Epithelial cell of esophagus (primary cell): ENCODE data around the gene EMP1.
A peak's percentile ranks its signal among the peaks of the same experiment; 100 is the strongest.

Experiments used
- DNase-seq: peaks from one replicate; pipeline ENCODE4 v3.0.0; 2010; ENCODE audit warnings: low read depth
- H3K4me3 ChIP-seq: 2 replicates; pipeline ENCODE4 v1.5.1; 2011; ENCODE audit warnings: mild to moderate bottlenecking, low read length, control low read depth
- TF ChIP-seq, protein P1 (sequence below): IDR thresholded peaks from 2 replicates; pipeline ENCODE4 v1.5.1; 2011; ENCODE audit warnings: low read depth, mild to moderate bottlenecking, low read length, control low read depth, inconsistent platforms; ENCODE audit not compliant: insufficient read depth; ENCODE audit errors: missing control alignments

The EMP1 gene

GRCh38 chr12:13229504-13229903, 33.0 kb downstream of the EMP1 start:
- TF ChIP-seq, protein P1, sequence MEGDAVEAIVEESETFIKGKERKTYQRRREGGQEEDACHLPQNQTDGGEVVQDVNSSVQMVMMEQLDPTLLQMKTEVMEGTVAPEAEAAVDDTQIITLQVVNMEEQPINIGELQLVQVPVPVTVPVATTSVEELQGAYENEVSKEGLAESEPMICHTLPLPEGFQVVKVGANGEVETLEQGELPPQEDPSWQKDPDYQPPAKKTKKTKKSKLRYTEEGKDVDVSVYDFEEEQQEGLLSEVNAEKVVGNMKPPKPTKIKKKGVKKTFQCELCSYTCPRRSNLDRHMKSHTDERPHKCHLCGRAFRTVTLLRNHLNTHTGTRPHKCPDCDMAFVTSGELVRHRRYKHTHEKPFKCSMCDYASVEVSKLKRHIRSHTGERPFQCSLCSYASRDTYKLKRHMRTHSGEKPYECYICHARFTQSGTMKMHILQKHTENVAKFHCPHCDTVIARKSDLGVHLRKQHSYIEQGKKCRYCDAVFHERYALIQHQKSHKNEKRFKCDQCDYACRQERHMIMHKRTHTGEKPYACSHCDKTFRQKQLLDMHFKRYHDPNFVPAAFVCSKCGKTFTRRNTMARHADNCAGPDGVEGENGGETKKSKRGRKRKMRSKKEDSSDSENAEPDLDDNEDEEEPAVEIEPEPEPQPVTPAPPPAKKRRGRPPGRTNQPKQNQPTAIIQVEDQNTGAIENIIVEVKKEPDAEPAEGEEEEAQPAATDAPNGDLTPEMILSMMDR: peak; percentile 8
- DNase-seq: no peak
- no peak overlapping the region for H3K4me3 ChIP-seq

- TF ChIP-seq, protein P1: no peak
- no peak overlapping the region for H3K4me3 ChIP-seq
These were observed 34.0 kb downstream of the EMP1 start for GRCh38 chr12:13230500-13230899.

GRCh38 chr12:13233830-13234641, 37.5 kb downstream of the EMP1 start:
- H3K4me3 ChIP-seq: no peak overlapping the region
- TF ChIP-seq, protein P1: peak; percentile 92
- DNase-seq: peak; percentile 74

More at GRCh38 chr12:13230500-13230899, 34.0 kb downstream of the EMP1 start:
- no peak for DNase-seq

DNA sequence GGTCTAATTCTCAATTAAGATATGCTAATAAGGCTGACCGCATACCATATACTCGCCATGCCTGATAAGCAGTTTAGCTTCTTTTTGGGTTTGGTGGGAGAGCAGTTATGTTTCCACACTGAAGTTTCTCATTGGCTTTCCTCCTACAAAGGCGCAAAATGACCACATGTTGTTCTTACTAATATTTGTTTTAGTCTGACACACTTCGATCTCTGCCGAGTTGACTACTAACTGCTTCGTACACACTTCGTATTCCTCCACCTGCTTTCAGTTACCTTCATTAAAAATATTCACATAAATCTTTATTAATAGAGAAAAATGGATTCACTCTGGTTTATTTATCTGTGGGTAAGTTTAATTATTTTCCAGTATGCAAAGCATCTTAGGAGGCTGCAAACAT, 41.7 kb downstream of the EMP1 start:
- TF ChIP-seq, protein P1: no peak
- no peak for DNase-seq
- no peak overlapping the region for H3K4me3 ChIP-seq

GRCh38 chr12:13241833-13242488, 45.4 kb downstream of the EMP1 start:
- H3K4me3 ChIP-seq: no peak overlapping the region
- DNase-seq: peak; percentile 49
- TF ChIP-seq, protein P1: no peak

DNA sequence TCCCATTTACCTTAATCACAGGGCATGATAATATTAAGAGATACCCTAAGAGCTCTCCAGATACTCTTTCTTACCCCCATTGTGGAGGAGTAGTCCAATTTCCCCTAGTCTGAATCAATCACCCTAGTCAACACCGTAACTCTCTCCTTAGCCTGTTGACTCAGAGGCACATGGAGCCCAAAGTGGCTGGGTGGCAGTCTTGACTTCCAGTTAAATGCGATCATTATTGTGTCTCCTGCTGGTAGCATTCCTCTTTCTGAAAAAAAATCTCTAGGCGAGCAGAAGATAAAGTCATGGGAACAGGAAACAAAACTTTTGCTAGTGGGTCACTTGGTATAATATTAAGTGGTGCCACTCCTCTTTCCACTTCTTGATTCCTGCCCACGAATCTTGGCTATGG, 46.4 kb downstream of the EMP1 start:
- no peak overlapping the region for H3K4me3 ChIP-seq
- DNase-seq: no peak
- TF ChIP-seq, protein P1: no peak
